Astrocyte of the spinal cord (primary cell): ENCODE measurements around the gene BMERB1.

Experiments used
- DNase-seq: peaks from one replicate; pipeline ENCODE4 v3.0.0; 2011; ENCODE audit warnings: low read depth, low spot score
- H3K4me3 ChIP-seq: 2 replicates; pipeline ENCODE4 v1.5.1; 2011; ENCODE audit warnings: low read depth, mild to moderate bottlenecking, low read length, moderate library complexity
- in situ Hi-C: cut with HindIII; loops from 2 replicates; pipeline ENCODE4 v1.10.0; 2017; ENCODE audit warnings: low sequenced_read_pairs
- TF ChIP-seq, protein P1 (sequence below): IDR thresholded peaks from 2 replicates; pipeline ENCODE4 v1.5.1; 2012; ENCODE audit warnings: low read depth, mild to moderate bottlenecking, low read length, inconsistent platforms

BMERB1 gene

DNA sequence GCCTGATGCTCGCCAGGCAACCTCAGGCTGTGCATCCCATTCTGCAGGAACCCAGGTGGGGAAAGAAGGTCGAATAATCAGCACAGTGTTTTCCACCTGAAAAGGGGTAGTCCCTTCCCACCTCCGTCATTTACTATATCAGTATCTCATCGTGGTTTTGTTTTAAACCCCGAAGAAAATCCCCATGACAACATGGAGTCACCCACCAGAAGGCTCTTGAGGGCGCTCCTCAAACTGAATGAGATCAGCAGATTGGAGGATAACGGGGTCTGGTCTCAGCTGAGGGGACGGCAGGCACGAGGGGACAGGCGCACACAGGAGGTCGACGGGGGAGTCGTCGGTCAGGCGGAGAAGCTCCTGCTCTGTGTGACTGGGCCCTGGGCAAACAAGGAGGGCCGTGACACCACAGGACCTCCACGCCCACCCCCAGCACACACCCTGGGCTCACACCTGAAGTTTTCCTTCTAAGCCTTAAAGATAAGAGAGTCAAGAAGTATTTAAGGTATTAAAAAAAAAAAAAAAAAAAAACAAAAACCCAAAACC, 164.3 kb downstream of the BMERB1 start:
- in situ Hi-C loops = no loop called here
- H3K4me3 ChIP-seq = no peak overlapping the region
- no peak for DNase-seq
- TF ChIP-seq, protein P1, sequence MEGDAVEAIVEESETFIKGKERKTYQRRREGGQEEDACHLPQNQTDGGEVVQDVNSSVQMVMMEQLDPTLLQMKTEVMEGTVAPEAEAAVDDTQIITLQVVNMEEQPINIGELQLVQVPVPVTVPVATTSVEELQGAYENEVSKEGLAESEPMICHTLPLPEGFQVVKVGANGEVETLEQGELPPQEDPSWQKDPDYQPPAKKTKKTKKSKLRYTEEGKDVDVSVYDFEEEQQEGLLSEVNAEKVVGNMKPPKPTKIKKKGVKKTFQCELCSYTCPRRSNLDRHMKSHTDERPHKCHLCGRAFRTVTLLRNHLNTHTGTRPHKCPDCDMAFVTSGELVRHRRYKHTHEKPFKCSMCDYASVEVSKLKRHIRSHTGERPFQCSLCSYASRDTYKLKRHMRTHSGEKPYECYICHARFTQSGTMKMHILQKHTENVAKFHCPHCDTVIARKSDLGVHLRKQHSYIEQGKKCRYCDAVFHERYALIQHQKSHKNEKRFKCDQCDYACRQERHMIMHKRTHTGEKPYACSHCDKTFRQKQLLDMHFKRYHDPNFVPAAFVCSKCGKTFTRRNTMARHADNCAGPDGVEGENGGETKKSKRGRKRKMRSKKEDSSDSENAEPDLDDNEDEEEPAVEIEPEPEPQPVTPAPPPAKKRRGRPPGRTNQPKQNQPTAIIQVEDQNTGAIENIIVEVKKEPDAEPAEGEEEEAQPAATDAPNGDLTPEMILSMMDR = no peak

DNA sequence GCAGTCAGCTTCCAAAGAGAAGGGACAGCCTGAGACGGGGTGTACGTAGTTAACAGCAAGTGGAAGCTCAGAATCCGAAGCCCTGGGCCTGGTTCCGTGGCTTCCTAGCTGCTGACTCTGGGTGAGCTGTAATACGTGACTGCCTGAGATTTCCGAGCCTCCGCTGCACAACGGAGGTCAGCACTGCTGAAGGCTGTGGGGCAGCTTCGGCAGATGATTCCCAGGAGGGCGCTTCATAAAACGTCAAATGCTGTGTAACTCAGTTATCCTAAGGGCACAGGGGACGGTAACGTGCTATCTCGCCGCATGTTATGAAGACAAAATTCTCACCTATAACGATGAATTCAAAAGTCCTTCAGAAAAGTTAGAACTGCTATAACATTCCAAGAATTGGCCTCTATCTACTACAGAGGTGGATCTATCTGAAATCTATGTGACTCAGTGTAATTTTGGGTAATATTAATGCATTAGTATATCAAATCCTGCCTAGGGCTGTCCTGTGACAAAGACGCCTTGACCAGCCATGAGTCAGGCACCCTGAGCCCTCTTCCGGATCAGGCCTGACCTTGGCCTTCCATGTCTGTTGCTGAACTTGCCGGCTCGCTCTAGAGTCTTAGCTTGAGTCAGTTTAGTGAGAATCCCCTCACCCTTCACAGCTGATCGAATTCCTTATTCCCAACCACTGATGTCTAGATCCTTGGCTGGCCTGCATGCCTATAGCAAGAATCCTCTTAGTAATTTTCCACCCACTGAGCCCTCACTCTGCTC, 165.1 kb downstream of the BMERB1 start:
- DNase-seq = no peak
- no peak overlapping the region for H3K4me3 ChIP-seq
- in situ Hi-C loops = no loop called here
- TF ChIP-seq, protein P1 = no peak

DNA sequence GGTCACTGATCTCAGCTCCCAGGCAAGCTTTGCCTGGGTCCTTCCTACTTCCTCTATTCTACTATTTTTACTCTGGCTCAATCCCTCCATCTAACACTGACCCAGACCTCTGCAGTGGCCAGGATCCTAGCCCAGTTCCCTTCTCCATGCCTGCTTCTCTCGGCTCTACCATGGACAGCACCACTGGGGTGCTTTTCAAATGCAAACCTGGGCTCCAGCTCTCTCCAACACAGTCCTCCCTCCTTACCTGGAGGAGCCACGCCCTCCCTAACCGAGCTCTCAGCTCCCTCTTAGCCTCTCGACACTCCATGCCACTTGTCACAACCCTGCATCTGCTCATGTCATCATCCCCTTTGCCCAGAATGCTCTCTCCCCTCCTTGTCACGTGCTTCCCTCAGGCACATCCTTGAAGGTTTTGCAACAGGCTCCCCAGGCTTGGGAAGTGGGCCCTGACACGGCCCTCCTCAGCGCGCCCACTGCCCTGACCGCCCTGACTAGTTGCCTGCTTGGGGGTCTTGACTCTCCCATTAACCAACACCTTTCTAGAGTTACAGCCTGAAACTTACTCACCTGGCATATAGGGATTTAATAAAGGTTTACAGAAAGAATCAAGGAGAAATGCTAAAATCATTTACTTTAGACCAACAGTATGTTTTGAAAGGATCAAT, 167.0 kb downstream of the BMERB1 start:
- in situ Hi-C loops = no loop called here
- TF ChIP-seq, protein P1 = no peak
- H3K4me3 ChIP-seq = no peak overlapping the region
- no peak for DNase-seq

DNA sequence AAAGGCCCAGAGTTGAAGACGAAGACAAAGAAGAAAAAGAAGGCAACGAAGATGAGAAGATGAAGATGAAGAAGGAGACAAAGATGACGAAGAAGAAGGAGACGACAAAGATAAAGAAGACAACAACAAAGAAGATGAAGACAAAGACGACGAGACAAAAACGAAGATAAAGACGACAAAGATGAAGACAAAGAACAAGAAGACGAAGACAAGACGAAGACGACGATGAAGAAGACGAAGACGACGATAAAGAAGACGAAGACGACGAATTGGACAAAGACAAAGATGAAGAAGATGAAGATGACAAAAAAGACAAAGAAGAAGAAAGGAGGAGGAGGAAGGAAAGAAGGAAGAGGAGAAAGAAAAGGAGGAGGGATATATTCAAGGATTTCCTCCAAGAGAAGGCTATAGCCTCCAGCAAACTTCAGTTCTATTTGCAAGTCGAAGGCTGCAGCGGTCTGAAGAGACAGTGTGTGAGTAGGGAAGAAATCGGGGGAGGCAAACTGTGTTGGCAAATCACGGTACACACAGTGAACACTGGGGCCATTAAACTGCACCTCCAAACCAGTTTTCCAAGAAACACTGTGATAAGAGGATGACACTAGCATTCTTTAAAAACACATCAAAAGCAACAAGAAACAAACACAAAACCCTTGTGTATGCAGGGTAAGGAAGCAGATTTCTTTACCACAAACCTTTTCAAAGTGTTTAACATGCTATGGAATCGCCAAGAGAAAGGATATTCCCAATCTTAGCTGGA, 168.1 kb downstream of the BMERB1 start:
- H3K4me3 ChIP-seq = no peak overlapping the region
- TF ChIP-seq, protein P1 = no peak
- DNase-seq = no peak
- in situ Hi-C loops = no loop called here

DNA sequence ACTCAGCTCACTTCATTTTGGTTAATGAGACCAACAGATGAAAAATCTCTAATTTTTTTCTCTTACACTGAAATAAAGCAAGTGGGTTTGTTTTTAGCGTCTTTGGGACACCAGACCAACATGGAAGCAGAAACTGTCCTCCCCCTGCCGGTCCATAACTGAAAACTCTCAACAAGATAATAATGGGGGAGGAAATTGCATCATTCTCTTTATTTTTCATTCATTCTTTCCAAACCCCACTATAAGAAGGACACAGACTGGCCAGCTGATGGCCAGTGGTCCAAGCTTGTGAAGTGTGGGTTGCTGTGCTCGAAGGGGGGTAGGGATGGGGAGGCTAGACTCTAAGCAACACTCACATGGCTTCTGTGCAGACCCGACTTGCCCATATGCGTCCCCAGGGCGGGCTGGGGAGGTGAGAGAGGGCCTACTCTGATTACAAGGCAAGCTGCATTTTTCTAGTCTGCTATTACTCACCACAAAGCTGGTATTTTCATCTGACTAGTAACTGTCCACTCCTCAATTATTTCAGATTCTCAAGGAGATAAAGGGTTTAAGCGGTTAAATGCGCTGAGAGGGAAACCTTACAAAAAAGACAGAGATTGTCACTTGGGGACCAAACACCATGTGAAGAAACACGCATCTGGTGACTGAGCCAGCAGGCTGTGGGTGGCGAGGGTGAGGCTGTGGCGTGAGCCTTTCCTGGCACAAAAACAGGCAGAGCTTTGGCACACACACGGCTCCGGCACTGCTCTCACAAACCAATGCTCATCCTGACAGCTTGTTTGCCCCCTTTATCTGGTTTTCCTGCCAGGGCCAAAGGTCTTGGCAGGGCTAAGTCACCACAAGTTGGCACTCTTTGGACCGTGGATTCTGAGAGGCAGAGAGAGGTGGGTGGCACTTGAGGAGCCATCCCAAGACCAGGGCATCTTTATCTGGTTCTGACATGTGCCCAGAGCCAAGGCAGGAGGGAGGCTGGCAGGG, 170.4 kb downstream of the BMERB1 start:
- TF ChIP-seq, protein P1 = no peak
- no peak overlapping the region for H3K4me3 ChIP-seq
- in situ Hi-C loops = no loop called here
- no peak for DNase-seq
